ENCODE results near the gene ATAD3A. TPM values are rescaled to one million over a fixed set of nuclear protein-coding genes. Genes with fewer than 3 reads are reported as not detected.

ATAD3A gene
- total RNA-seq, 1 experiment from 2014 or later, result 57.5 TPM

DNA sequence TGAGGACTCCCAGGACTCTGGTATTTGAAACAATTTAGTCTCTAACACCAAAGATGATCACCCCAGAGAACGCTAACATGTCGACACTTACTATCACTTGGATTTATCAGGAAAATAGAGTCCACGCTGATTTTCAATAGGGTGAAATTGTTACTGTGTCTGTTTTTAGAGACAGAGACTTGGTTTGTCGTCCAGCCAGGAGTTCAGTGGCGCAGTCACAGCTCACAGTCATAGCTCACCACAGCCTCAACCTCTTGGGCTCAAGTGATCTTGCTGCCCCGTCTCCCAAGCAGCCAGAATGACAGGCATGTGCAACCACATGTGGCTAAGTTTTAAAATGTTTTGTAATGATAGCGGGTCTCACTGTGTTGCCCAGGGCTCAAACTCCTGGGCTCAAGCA lies 57.4 kb downstream of the ATAD3A start:
- Histone ChIP-seq H3K27ac (ENCODE audit: low read length) (no peak overlapping the region), H3K36me3 (ENCODE audit: control insufficient read depth, insufficient read depth, low read length) (peaks cover 6% of the 10 kb centered on the region; the same call in 1 of the 2 replicates), H3K27me3 (ENCODE audit: control insufficient read depth, insufficient read depth, low read length) (no peaks in the 10 kb centered on the region), H3K9me3 (ENCODE audit: control insufficient read depth, insufficient read depth, low read depth, low read length) (no peaks in the 10 kb centered on the region), H3K4me3 (ENCODE audit: low read depth in 2 of 2, low read length in 2 of 2) (no peak overlapping the region), H3K4me1 (ENCODE audit: control insufficient read depth, insufficient read depth, low read length) (peaks cover 14% of the 10 kb centered on the region)
- BruUV-seq (replicated peaks), result no TSS peak
- intact Hi-C loops (cut with micrococcal nuclease; ENCODE audit: unreplicated experiment) (no loop called here), in situ Hi-C loops (cut with HindIII; ENCODE audit: low pct_unique_long_range_greater_than_20kb, low sequenced_read_pairs) (no loop called here)
- ATAC-seq, result no peak
- TF ChIP-seq POLR2AphosphoS5 (IDR thresholded peaks at IDR 0.05; ENCODE audit: low read depth, low read length), result 0 out of 2 replicates have a peak, but pooled peaks have one; percentile 20
- TF ChIP-seq REST (IDR thresholded peaks at IDR 0.05; ENCODE audit: insufficient read depth in 1 of 2, low read depth in 2 of 2, low read length in 1 of 2), result no peak
- DNase-seq (ENCODE audit: low read depth, low spot score), result no peak
- ChIA-PET CTCF (no interaction called here), POLR2A (interaction anchor here (0.5 kb wide), 1 partner anchor 19 kb away, joined by 5 read pairs; no protein-coding TSS in a partner anchor)

DNA sequence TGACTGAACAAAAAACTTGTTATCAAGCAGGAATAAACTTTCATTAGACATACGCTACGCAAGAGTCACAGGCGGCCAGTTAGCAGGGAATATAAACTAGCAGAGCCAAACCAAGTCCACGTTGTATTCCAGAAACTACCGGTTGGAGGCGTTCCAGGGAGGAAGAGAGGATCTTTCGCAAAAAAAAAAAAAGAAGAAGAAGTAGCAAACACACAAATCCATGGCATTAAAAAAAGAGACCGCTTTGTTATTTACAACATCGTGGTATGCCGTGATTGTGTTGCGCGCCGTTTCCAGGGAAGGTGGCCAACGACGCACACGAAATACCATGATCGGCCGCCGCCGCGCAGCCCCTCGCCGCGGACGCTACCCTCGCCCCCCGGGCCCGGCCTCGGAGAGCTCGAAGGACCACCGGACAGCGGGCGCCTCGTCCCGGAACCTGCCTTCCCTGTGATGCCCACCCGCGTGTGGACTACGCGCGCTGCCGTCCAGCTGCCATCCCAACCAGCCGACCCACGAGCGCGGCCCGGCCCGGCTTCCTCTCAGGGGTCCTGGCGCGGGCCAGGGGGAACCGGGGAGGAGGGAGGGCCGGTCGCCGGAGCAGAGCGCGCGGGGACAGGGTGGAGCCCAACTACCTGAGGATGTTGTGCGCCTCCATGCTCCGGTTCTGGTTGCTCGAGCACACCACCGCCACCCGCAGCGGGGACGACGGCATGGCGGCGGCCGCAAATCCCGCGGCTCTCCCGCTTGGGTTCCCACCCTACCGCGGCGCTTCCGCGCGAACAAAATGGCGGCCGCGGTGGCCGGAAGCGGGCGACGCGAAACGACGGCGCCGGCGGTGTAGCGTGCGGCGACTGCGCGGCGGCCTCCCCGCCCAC lies 62.1 kb downstream of the ATAD3A start:
- no peaks in the 10 kb centered on the region for H3K9me3 ChIP-seq (ENCODE audit: control insufficient read depth, insufficient read depth, low read depth, low read length)
- ChIA-PET POLR2A (no interaction called here), CTCF (interaction anchor here (0.6 kb wide), 1 partner anchor 211 kb away, joined by 3 read pairs; no protein-coding TSS in a partner anchor)
- peak; percentile 88 for ATAC-seq
- DNase-seq (ENCODE audit: low read depth, low spot score), result no peak
- no peaks in the 10 kb centered on the region for H3K27me3 ChIP-seq (ENCODE audit: control insufficient read depth, insufficient read depth, low read length)
- H3K27ac ChIP-seq (ENCODE audit: low read length), result peak overlapping the region; percentile 84
- BruUV-seq (replicated peaks), result no TSS peak
- intact Hi-C loops (cut with micrococcal nuclease; ENCODE audit: unreplicated experiment), result no loop called here
- peaks cover 14% of the 10 kb centered on the region for H3K4me1 ChIP-seq (ENCODE audit: control insufficient read depth, insufficient read depth, low read length)
- TF ChIP-seq SIN3A (IDR thresholded peaks at IDR 0.05; ENCODE audit: borderline replicate concordance, insufficient read depth, low read depth, low read length), result no peak
- TF ChIP-seq REST (IDR thresholded peaks at IDR 0.05; ENCODE audit: insufficient read depth in 1 of 2, low read depth in 2 of 2, low read length in 1 of 2), result no peak
- TF ChIP-seq, protein P1, sequence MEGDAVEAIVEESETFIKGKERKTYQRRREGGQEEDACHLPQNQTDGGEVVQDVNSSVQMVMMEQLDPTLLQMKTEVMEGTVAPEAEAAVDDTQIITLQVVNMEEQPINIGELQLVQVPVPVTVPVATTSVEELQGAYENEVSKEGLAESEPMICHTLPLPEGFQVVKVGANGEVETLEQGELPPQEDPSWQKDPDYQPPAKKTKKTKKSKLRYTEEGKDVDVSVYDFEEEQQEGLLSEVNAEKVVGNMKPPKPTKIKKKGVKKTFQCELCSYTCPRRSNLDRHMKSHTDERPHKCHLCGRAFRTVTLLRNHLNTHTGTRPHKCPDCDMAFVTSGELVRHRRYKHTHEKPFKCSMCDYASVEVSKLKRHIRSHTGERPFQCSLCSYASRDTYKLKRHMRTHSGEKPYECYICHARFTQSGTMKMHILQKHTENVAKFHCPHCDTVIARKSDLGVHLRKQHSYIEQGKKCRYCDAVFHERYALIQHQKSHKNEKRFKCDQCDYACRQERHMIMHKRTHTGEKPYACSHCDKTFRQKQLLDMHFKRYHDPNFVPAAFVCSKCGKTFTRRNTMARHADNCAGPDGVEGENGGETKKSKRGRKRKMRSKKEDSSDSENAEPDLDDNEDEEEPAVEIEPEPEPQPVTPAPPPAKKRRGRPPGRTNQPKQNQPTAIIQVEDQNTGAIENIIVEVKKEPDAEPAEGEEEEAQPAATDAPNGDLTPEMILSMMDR (IDR thresholded peaks at IDR 0.05), result no peak
- TF ChIP-seq TCF7L2 (IDR thresholded peaks at IDR 0.05; ENCODE audit: low read depth, low read length), result no peak
- no peak for TF ChIP-seq POLR2AphosphoS5 (IDR thresholded peaks at IDR 0.05; ENCODE audit: low read depth, low read length)
- H3K4me3 ChIP-seq (ENCODE audit: low read depth in 2 of 2, low read length in 2 of 2), result peak overlapping the region; percentile 96 to 98
- in situ Hi-C loops (cut with HindIII; ENCODE audit: low pct_unique_long_range_greater_than_20kb, low sequenced_read_pairs), result no loop called here
- H3K36me3 ChIP-seq (ENCODE audit: control insufficient read depth, insufficient read depth, low read length), result peaks cover 6% of the 10 kb centered on the region; the same call in 1 of the 2 replicates
